Kidney capillary endothelial cell (primary cell): ENCODE results near the gene RNASEL.
A peak's percentile ranks its signal among the peaks of the same experiment; 100 is the strongest.
"Not testable (repeated sequence)": the region's sequence is repeated elsewhere in the genome, so short reads cannot be mapped to it uniquely, and the experiment has no call there.

ENCODE experiments used
- DNase-seq: peaks from one replicate; pipeline ENCODE4 v3.0.0-alpha.2; 2018; ENCODE audit warnings: low spot score

The RNASEL gene, protein sequence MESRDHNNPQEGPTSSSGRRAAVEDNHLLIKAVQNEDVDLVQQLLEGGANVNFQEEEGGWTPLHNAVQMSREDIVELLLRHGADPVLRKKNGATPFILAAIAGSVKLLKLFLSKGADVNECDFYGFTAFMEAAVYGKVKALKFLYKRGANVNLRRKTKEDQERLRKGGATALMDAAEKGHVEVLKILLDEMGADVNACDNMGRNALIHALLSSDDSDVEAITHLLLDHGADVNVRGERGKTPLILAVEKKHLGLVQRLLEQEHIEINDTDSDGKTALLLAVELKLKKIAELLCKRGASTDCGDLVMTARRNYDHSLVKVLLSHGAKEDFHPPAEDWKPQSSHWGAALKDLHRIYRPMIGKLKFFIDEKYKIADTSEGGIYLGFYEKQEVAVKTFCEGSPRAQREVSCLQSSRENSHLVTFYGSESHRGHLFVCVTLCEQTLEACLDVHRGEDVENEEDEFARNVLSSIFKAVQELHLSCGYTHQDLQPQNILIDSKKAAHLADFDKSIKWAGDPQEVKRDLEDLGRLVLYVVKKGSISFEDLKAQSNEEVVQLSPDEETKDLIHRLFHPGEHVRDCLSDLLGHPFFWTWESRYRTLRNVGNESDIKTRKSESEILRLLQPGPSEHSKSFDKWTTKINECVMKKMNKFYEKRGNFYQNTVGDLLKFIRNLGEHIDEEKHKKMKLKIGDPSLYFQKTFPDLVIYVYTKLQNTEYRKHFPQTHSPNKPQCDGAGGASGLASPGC

DNA sequence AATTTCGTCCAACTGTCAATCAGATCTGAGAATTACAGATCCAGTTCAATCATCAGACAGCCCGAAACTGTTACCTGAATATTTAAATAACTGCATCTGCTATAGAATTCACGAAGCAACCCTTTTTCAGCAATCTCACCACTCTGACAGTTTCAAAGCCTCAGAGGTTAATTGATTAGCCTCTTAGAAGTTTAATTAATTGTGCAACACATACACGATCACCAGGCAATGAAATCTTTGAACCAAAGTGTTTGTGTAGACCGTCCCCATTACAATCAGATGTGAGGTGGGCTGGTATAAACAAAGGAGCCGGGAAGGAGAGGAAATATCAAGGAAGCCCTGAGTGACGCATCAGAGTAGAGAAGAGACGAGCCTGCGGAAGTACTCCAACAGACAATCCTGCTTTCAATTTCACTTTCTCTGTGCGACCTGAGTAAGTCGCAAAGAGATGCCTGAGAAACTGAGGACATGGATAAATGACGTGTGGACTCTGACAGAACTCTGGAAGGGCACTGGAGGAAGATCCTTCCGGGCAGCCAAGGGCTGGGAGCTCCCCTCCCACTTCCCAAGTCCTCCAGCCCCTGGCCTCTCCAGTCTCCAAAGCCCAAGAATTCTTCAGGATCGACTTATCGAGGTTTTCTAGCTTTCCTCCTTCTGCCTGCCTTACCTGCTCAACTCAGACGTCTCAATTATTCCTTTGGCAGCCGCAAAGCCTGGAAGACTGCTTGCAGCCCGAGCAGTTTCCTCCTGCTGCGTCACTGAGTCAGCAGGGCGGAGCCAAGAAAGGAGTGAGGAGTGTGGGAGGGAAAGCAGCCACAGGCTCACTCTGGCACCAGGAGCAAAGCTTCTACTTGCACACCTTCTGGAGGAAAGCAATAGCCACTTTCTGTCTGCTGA is at the start of gene RNASEL:
TSS of gene RNASEL (minus strand) at position 757 of the 897 bp plus-strand sequence. CDS start 2,450 bp downstream, outside the sequence.
- peak; percentile 55 for DNase-seq

DNA sequence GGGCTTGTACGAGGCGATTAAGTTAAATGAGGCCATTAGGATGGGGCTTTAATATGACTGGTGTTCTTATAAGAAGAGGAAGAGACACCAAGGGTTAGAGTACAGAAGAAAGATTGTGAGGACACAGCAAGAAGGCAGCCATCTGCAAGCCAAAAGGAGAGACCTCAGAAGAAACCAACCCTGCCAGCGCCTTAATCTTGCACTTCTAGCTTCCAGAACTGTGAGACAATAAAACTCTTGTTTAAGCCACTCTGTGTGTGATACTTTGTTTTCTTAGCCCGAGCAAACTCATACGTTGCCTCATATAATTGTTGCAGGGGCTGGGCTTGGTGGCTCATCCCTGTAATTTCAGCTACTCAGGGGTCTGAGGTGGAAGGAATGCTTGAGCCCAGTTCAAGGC is 48.7 kb upstream of the RNASEL start:
- no peak for DNase-seq

GRCh38 chr1:182635871-182636270 is 46.8 kb upstream of the RNASEL start:
- DNase-seq: no peak

DNA sequence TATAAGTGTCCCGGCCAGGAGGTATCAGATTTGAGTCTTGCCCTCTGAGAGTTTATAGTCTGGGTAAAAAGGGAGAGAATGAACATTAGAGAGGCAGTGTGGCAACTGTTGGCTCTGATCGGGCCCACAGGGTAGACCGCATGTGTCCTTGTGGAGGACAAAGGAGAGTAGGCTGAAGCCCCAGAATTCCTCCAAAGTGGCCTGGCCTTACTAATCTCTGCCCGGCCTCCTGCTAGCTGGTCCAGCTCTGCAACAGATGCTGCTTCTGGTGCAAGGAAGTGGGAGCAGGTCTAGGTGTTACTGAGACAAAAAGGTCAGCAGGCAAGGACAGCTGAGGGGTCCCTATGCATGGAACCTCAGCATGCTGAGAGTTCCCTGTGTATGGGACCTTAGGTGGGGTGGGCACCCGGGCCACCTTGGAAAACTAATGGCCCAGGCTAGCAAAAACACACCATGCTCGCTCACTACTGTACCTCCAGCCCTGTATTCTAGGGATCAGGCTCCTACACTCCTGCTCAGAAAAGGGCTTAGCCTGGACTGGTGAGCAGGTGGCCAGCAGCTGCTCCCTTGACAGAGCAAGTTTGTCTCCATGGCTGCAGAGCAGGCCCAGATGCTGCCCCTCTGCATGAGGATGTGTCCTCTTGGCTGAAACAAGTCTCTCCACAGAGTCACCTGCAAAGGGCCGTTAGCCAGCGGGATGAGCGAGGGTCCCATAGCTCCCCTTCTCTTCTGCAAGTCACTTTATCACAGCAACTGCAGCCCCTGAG is 45.4 kb upstream of the RNASEL start:
- no peak for DNase-seq

DNA sequence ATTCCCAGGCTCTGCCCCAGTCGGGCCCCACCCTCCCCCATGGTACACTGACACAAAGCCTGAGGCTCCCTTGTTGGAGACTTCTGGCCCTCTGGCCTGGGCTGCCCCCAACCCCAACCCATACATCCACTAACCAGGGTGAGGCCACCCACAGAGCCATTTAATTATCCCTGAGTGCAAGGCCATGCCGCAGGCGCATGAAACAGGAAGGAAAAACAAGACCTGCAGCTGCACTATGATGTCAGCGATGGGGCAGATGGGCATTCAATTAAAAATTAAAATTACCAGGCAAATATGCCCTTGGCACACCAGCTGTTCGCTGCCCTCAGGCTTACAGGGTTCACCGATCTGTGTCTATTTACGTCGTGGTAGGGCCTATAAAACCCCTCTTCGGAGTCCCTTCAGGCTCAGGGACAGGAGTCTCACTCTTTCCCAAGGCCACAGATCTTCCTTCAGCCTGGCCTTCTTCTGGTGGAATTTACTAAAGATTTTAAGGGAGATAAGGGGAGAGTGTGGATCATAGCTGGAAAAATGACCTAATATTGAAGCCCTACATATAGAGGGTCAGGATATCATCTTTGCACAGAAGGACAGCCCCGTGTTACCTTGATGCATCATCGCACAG is 44.7 kb upstream of the RNASEL start:
- DNase-seq: no peak

- no peak for DNase-seq
Observed at GRCh38 chr1:182633031-182633430, 44.0 kb upstream of the RNASEL start.

GRCh38 chr1:182632441-182632857 is 43.4 kb upstream of the RNASEL start:
- not testable (repeated sequence) for DNase-seq

DNA sequence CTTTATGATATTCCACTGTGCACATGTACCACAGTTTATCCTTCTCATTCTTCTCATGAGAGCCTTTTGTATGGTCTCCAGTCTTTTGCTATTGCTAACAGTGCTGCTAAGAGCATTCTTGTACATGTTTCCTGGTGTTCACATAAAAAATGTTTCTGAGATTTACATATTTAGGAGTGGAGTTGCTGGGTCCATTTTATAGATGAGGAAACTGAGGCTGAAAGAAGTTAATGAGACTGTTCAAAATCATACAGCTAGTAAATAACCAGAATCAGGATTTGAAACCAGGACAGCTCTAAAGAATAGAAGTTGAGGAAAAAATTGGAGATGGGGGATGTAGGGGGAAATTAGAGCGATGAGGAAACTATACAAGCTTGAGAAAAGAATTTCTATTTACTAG is 42.9 kb upstream of the RNASEL start:
- no peak for DNase-seq

DNA sequence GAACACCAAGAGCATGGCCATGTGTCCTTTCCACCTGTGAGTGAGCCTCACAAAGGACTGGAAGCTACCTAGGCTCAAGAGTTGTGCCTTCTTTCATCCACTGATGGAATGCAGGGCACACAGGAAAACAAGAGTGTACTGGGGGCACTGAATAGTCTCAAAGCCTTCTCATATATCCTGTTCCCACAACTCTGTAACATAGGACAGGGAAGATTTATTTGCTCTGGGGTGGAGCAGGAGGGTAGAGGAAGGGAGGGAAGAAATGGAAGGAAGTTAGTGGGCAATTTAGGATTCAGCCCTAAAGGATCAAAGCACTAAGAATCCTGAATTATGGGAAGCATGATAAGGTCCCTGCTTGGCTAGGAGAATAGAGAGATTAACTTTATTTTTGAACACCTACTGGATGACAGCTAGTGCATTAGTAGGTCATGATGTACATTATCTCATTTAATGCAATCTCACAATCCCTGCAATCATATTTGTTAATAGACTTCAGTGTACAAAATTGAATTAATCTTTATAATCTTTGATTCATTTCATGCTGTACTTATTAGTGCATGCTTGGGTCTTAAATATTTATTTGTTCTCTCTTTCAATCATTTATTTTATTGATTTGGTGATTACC is 42.1 kb upstream of the RNASEL start:
- no peak for DNase-seq

DNA sequence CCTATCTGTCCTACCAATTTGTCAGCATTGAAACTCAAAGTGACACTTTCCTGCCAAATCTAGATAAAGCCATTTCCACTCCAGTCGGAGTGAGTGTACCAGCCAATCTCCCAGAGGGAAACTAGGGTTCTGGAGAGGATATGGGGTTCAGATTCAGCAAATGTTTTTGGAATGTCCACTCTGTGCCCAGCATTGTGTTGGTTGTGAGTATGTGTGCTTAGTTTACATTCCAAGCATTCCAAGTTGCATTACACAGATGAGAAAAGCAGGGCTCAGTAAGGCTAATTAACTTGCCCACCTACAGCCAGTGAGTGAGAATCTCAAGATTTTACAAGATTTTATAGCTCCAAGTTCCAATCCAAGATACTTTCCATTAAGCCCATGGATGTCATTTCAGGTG is 41.5 kb upstream of the RNASEL start:
- no peak for DNase-seq

- DNase-seq: peak; percentile 57
Observed at GRCh38 chr1:182629499-182630096, 40.5 kb upstream of the RNASEL start.

DNA sequence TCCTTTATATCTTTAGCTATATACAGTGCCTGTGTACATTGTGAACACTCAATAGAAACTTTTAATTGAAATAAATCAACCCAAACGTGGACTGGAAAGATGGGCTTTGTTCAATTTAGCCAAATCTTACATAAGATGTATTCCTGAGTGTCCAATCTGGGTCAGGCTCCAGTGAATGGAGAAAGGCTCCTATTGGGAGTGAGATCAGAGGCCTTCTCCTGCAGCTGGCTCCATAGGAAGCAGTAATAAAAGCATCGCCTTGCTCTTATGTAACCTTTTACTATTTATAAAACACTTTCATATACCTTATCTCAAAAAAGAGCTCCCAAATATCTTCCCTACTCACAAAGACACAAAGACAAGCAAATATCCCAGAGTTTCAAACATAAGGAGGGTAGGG is 40.0 kb upstream of the RNASEL start:
- no peak for DNase-seq

GRCh38 chr1:182628657-182629056 is 39.6 kb upstream of the RNASEL start:
- no peak for DNase-seq

DNA sequence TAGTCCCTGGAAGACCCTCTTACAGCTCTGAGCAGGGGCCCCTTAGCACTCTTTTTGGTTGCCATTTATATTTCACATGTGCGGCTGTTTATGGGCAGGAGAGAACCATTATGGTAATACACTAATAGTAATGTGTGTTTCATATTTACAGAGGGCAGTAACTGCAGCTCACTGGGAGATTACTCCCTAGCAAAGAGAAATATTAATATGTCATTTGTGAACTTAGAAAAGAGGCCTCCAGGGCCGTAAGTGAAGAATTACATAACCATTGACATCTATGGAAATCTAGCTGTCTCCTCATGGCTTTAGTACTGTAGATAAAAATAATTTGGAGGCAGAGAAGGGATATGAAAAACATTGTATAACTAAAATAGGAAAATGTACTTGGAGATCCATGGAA is 38.6 kb upstream of the RNASEL start:
- DNase-seq: no peak

DNA sequence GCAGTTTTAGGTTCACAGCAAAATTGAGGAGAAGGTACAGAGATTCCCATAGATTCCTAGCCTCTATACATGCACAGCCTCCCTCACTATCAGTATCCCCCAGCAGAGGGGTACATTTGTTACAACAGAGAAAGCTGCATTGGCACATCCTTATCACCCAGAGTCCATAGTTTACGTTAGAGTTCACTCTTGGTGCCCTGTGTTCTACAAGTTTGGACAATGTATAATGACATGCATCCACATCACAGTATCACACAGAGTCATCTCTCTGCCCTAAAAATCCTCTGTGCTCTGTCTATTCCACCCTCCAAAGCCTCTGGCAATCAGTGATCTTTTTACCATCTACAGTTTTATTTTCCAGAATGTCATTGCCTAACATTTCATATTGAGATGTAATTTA is 37.5 kb upstream of the RNASEL start:
- no peak for DNase-seq

GRCh38 chr1:182625719-182626504 is 36.9 kb upstream of the RNASEL start:
- DNase-seq: no peak

GRCh38 chr1:182625024-182625423 is 36.0 kb upstream of the RNASEL start:
- DNase-seq: no peak

DNA sequence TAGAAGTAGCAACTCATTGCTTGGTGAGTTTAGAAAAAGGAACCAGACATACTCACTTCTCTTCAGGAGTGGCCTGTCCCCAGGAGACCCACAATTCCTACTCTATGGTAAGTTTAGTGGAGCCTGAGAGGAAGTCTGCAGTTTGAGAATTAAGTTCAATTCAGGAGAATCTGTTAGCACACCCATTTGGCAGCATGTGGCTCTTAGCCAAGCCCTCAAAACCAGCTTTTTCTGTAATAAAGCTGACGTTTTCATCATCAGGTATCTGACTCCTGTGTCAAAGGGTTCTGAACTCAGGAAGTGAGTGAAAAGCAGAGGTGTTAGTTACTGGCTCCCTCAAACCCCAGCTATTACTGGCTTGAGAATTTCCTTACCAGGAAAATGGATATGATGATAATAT is 35.5 kb upstream of the RNASEL start:
- DNase-seq: no peak

GRCh38 chr1:182622901-182623528 is 34.0 kb upstream of the RNASEL start:
- DNase-seq: no peak
